Measurements from ENCODE around the gene DFFB.

The DFFB gene

DNA sequence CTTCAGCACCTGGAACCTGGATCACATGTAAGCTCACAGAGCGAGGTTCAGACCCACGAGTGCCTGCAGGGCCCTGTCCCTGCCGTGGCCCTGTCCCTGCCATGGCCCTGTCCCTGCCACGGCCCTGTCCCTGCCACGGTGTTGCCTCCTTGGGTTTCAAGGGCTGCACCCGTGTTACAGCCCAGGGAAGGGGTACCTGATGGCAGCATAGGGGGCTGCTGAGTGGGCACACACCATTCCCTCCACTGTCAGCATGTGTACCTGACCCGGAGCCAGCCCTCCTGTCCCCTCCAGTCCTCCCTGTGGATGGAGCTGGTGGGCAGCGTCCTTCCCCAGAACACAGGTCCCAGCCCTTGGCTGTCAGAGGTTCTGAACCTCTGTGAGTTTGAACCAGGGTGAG, 15.3 kb downstream of the DFFB start:
- Mint-ChIP-seq H3K36me3 (peaks cover 32% of the 10 kb centered on the region), H3K4me1 (peaks cover 5% of the 10 kb centered on the region), H3K27ac (no peak overlapping the region), H3K9me3 (peaks cover 2% of the 10 kb centered on the region), H3K4me3 (no peak overlapping the region), H3K27me3 (no peaks in the 10 kb centered on the region)
- ATAC-seq (ENCODE audit: low read depth) (no peak), DNase-seq (ENCODE audit: low spot score in 2 of 2) (no peak)

- DNase-seq (ENCODE audit: low spot score in 2 of 2) (no peak), ATAC-seq (ENCODE audit: low read depth) (no peak)
- Mint-ChIP-seq H3K4me3 (no peak overlapping the region), H3K36me3 (peaks cover 40% of the 10 kb centered on the region), H3K4me1 (no peaks in the 10 kb centered on the region), H3K27me3 (no peaks in the 10 kb centered on the region), H3K27ac (no peak overlapping the region), H3K9me3 (no peaks in the 10 kb centered on the region)
Observed at GRCh38 chr1:3874736-3875135, 17.5 kb downstream of the DFFB start.

- no peak overlapping the region for H3K27ac Mint-ChIP-seq
- no peak for ATAC-seq (ENCODE audit: low read depth)
Observed at GRCh38 chr1:3876716-3877115, 19.4 kb downstream of the DFFB start.

DNA sequence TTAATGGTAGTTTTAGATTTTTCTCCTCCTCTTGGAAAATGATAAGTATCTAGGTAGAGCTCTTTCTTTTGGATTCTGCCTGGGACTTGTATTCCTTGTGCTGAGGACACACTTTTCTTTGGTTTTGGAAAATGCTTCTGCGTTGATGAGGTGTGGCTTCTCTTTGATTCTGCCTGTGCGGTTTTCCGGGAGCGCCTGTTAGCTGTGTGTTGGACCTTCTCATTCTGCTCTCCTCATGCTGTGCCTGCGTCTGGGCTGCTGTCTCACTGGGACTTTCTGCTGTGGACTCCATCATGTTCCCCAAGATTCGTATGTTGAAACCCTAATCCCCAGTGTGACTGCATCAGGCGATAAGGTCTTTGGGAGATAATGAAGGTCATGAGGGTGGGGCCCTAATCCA, 21.8 kb downstream of the DFFB start:
- H3K36me3 Mint-ChIP-seq: peaks cover 34% of the 10 kb centered on the region
- H3K27ac Mint-ChIP-seq: no peak overlapping the region
- H3K9me3 Mint-ChIP-seq: no peaks in the 10 kb centered on the region
- ATAC-seq (ENCODE audit: low read depth): no peak
- H3K27me3 Mint-ChIP-seq: no peaks in the 10 kb centered on the region
- no peak for DNase-seq (ENCODE audit: low spot score in 2 of 2)
- H3K4me3 Mint-ChIP-seq: no peak overlapping the region
- H3K4me1 Mint-ChIP-seq: no peaks in the 10 kb centered on the region

More at GRCh38 chr1:3876716-3877115, 19.4 kb downstream of the DFFB start:
- Mint-ChIP-seq H3K9me3 (no peaks in the 10 kb centered on the region), H3K4me1 (no peaks in the 10 kb centered on the region), H3K27me3 (no peaks in the 10 kb centered on the region), H3K4me3 (no peak overlapping the region), H3K36me3 (peaks cover 37% of the 10 kb centered on the region)
- no peak for DNase-seq (ENCODE audit: low spot score in 2 of 2)

GRCh38 chr1:3879787-3880428, 22.6 kb downstream of the DFFB start:
- H3K4me1 Mint-ChIP-seq: no peaks in the 10 kb centered on the region
- DNase-seq (ENCODE audit: low spot score in 2 of 2) (no peak), ATAC-seq (ENCODE audit: low read depth) (no peak)
- H3K36me3 Mint-ChIP-seq: peaks cover 37% of the 10 kb centered on the region
- no peak overlapping the region for H3K4me3 Mint-ChIP-seq
- H3K27me3 Mint-ChIP-seq: no peaks in the 10 kb centered on the region
- H3K9me3 Mint-ChIP-seq: no peaks in the 10 kb centered on the region
- H3K27ac Mint-ChIP-seq: no peak overlapping the region

GRCh38 chr1:3880429-3881192, 23.3 kb downstream of the DFFB start:
- Mint-ChIP-seq H3K4me1 (no peaks in the 10 kb centered on the region), H3K36me3 (peaks cover 35% of the 10 kb centered on the region), H3K4me3 (no peak overlapping the region), H3K27ac (no peak overlapping the region), H3K27me3 (no peaks in the 10 kb centered on the region), H3K9me3 (no peaks in the 10 kb centered on the region)
- DNase-seq (ENCODE audit: low spot score in 2 of 2): no peak
- ATAC-seq (ENCODE audit: low read depth): no peak

DNA sequence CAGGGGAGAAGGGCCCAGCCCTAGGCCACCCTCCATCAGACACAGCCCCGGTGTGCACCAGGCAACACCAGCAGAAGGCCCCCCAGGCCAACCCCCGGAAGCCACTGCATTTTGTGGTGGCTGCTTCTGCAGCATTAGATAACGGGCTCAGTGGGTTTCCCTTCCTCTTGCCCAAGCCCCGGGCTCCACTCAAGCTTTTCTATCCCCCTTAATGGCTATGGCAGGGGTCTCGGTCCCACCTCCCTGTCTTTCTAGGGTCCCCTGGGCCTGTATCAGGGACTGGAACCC, 23.9 kb downstream of the DFFB start:
- H3K4me3 Mint-ChIP-seq: no peak overlapping the region
- H3K27me3 Mint-ChIP-seq: no peaks in the 10 kb centered on the region
- H3K9me3 Mint-ChIP-seq: no peaks in the 10 kb centered on the region
- H3K4me1 Mint-ChIP-seq: no peaks in the 10 kb centered on the region
- H3K36me3 Mint-ChIP-seq: peaks cover 33% of the 10 kb centered on the region
- DNase-seq (ENCODE audit: low spot score in 2 of 2): no peak
- ATAC-seq (ENCODE audit: low read depth): no peak
- H3K27ac Mint-ChIP-seq: no peak overlapping the region

- Mint-ChIP-seq H3K4me3 (no peak overlapping the region), H3K27me3 (no peaks in the 10 kb centered on the region), H3K27ac (no peak overlapping the region), H3K4me1 (no peaks in the 10 kb centered on the region), H3K9me3 (no peaks in the 10 kb centered on the region), H3K36me3 (peaks cover 38% of the 10 kb centered on the region)
- ATAC-seq (ENCODE audit: low read depth) (no peak), DNase-seq (ENCODE audit: low spot score in 2 of 2) (no peak)
Observed at GRCh38 chr1:3883194-3883925, 26.1 kb downstream of the DFFB start.

DNA sequence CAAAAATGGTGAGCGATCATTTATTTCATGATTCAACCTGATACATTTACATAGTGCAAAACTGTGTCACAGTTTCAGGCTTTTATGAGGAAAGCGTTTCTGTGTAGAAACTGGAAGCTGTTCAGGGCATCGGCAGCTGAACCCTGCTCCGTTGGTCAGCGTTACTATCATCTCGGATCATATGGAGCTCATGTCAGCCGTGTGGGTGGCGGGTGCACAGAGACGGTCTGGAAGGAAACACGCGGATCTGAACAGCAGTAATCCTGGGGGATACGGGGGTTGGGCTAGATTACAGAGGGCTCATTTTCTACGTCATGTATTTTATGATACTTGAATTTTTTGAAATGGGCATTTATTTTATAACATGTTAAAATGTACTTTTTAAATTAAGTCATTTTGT, 27.7 kb downstream of the DFFB start:
- H3K36me3 Mint-ChIP-seq: peaks cover 30% of the 10 kb centered on the region

GRCh38 chr1:3885611-3886010, 28.3 kb downstream of the DFFB start:
- no peak overlapping the region for H3K4me3 Mint-ChIP-seq
- H3K36me3 Mint-ChIP-seq: peaks cover 28% of the 10 kb centered on the region
- ATAC-seq (ENCODE audit: low read depth): no peak

More for the DNA sequence above, 27.7 kb downstream of the DFFB start:
- no peak for DNase-seq (ENCODE audit: low spot score in 2 of 2)
- Mint-ChIP-seq H3K27ac (no peak overlapping the region), H3K9me3 (no peaks in the 10 kb centered on the region), H3K4me3 (no peak overlapping the region), H3K27me3 (no peaks in the 10 kb centered on the region), H3K4me1 (no peaks in the 10 kb centered on the region)
- ATAC-seq (ENCODE audit: low read depth): no peak

GRCh38 chr1:3886106-3886670, 28.9 kb downstream of the DFFB start:
- H3K36me3 Mint-ChIP-seq: peaks cover 28% of the 10 kb centered on the region
- H3K27me3 Mint-ChIP-seq: no peaks in the 10 kb centered on the region
- no peaks in the 10 kb centered on the region for H3K4me1 Mint-ChIP-seq
- no peak for DNase-seq (ENCODE audit: low spot score in 2 of 2)
- H3K9me3 Mint-ChIP-seq: no peaks in the 10 kb centered on the region
- no peak for ATAC-seq (ENCODE audit: low read depth)
- no peak overlapping the region for H3K27ac Mint-ChIP-seq
- no peak overlapping the region for H3K4me3 Mint-ChIP-seq

More at GRCh38 chr1:3885611-3886010, 28.3 kb downstream of the DFFB start:
- Mint-ChIP-seq H3K9me3 (no peaks in the 10 kb centered on the region), H3K4me1 (no peaks in the 10 kb centered on the region), H3K27me3 (no peaks in the 10 kb centered on the region), H3K27ac (no peak overlapping the region)
- no peak for DNase-seq (ENCODE audit: low spot score in 2 of 2)

- DNase-seq (ENCODE audit: low spot score in 2 of 2) (no peak), ATAC-seq (ENCODE audit: low read depth) (no peak)
- H3K4me1 Mint-ChIP-seq: no peaks in the 10 kb centered on the region
- no peaks in the 10 kb centered on the region for H3K9me3 Mint-ChIP-seq
- peaks cover 29% of the 10 kb centered on the region for H3K36me3 Mint-ChIP-seq
- no peaks in the 10 kb centered on the region for H3K27me3 Mint-ChIP-seq
- no peak overlapping the region for H3K27ac Mint-ChIP-seq
- H3K4me3 Mint-ChIP-seq: no peak overlapping the region
Observed at GRCh38 chr1:3886691-3887090, 29.4 kb downstream of the DFFB start.

DNA sequence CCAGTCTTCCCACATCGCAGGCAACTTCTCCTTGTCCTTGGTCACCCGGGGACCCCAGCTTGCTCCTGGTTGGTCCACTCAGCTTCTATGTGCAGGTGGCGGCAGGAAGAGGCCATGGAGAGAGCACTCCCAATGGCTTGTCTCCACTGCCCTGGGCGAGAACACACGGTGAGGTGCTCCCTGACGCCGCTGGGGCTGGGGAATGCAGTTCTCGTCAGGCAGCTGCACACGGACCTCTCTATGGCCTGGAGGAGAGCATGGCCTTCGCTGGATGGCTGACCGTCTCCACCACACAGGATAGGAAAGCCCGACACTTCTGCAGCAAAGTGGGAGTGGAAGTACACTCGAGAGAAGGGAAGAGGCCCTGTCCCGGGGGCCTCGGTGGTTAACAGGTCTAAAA, 31.0 kb downstream of the DFFB start:
- no peak for DNase-seq (ENCODE audit: low spot score in 2 of 2)
- Mint-ChIP-seq H3K9me3 (no peaks in the 10 kb centered on the region), H3K36me3 (peaks cover 27% of the 10 kb centered on the region), H3K27me3 (no peaks in the 10 kb centered on the region), H3K27ac (no peak overlapping the region), H3K4me3 (no peak overlapping the region), H3K4me1 (peaks cover 7% of the 10 kb centered on the region)
- ATAC-seq (ENCODE audit: low read depth): no peak

DNA sequence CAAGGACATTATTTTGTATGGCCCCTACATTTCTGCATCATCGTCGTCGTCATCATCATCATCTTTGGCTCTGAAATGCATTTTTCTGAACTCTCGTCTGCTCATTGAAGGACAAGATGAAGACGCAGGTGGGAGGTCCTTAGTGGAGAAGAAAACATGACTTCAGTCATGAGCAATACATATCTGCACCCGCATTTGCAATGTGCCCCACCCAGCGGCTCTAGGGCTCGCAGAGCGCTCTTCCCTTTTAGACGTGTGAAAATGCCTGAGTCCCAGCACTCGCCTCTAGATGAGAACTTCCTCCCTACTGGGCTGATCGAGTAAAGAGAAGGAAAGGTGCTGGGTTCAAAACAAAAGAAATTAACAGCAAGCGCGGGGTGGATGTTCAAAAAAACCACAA, 32.7 kb downstream of the DFFB start:
- Mint-ChIP-seq H3K27me3 (no peaks in the 10 kb centered on the region), H3K27ac (peak overlapping the region; percentile 31), H3K4me3 (no peak overlapping the region), H3K9me3 (no peaks in the 10 kb centered on the region), H3K36me3 (peaks cover 23% of the 10 kb centered on the region), H3K4me1 (peaks cover 10% of the 10 kb centered on the region)
- ATAC-seq (ENCODE audit: low read depth) (no peak), DNase-seq (ENCODE audit: low spot score in 2 of 2) (no peak)
